ENCODE measurements around the gene ACER3. TPM values are rescaled to one million over a fixed set of nuclear protein-coding genes. Genes with fewer than 3 reads are reported as not detected.

The ACER3 gene
- total and polyA plus RNA-seq, 2 experiments from 2014 or later, result 6.2 to 26.5 TPM

- TF ChIP-seq ZNF462 (CRISPR knock-in tag; IDR thresholded peaks at IDR 0.05), result no peak
- TF ChIP-seq EZH2phosphoT487 (IDR thresholded peaks at IDR 0.05; ENCODE audit: unreplicated experiment), result no peak
Measured at GRCh38 chr11:77054084-77054483, 193.4 kb downstream of the ACER3 start (continued).

DNA sequence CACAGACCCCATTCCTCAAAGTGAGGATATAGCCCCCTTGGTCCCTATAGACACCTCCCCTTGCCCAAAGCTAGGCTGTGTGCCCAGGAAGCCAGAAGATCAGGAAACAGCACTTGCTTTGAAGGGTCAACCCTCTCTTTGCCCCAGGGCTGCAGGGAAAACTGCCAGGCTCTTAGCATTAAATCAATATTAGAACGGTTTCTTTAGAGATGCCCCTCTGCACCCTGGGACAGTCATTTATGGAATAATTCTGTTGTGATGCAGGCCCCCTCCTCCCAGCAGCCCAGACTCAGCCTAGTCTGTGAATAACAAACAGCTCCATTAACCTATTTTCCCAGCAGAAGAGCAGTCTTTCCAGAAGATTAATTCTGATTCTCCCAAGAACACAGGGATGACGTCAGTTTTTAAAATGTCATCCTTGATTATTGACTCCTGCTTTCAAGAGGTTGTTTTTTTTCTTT is 194.4 kb downstream of the ACER3 start:
- Histone ChIP-seq H2AFZ (no peak overlapping the region), H3F3A (replicated peaks; ENCODE audit: low read depth) (no peaks in the 10 kb centered on the region), H3K4me1 (ENCODE audit: insufficient read depth) (0 out of 2 replicates have a peak, but pooled peaks cover 6% of the 10 kb centered on the region), H3K27ac (ENCODE audit: low read depth) (no peak overlapping the region), H3K79me2 (replicated peaks; ENCODE audit: insufficient read depth) (no peaks in the 10 kb centered on the region), H3K9me2 (ENCODE audit: insufficient read depth) (no peaks in the 10 kb centered on the region), H3K27me3 (ENCODE audit: insufficient read depth) (no peaks in the 10 kb centered on the region), H3K4me2 (no peak overlapping the region), H3K36me3 (ENCODE audit: insufficient read depth) (no peaks in the 10 kb centered on the region), H4K20me1 (replicated peaks; ENCODE audit: insufficient read depth) (no peaks in the 10 kb centered on the region), H3K4me3 (no peak overlapping the region)
- H3K9me3 Mint-ChIP-seq, result peaks cover 16% of the 10 kb centered on the region
- H3K27me3 Mint-ChIP-seq (ENCODE audit: insufficient read depth, low read depth, poor library complexity), result no peaks in the 10 kb centered on the region
- H3K36me3 Mint-ChIP-seq (ENCODE audit: low read depth), result no peaks in the 10 kb centered on the region; the same call in none of the 3 replicates
- H3K4me1 Mint-ChIP-seq, result peaks cover 3% of the 10 kb centered on the region; the same call in 2 of the 3 replicates
- H3K27ac Mint-ChIP-seq, result no peak overlapping the region
- H3K4me3 Mint-ChIP-seq, result no peak overlapping the region
- ATAC-seq (no peak), DNase-seq (ENCODE audit: low spot score) (no peak)
- TF ChIP-seq ZNF462 (CRISPR knock-in tag; IDR thresholded peaks at IDR 0.05) (no peak), REST (IDR thresholded peaks at IDR 0.05; ENCODE audit: unreplicated experiment) (no peak), ZNF114 (CRISPR knock-in tag; IDR thresholded peaks at IDR 0.05) (no peak), ZNF331 (CRISPR knock-in tag; IDR thresholded peaks at IDR 0.05; ENCODE audit: low read depth) (no peak)
